ENCODE results near the gene COL17A1. TPM values are rescaled to one million over a fixed set of nuclear protein-coding genes. Genes with fewer than 3 reads are reported as not detected.

COL17A1 gene
- total RNA-seq, 1 experiment from 2014 or later: not detected

DNA sequence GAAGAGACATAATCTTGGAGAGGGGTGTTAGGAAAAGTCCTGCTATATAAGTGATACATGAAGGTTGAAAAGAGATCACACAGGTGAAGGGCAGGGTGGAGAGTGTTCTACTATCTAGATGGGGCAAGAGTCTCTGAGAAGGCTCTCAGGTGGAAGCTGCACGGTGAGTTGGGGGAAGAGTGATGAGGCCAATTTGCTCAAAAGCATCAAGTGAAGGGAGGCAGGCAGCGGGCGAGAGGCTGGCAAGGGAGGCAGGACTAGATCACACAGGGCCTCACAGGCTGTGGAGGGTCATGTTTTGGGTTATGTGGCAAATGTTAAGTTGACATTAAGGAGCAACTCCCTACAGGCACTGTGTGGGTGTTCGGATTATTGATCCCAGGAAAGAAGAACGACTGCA, 2.6 kb upstream of the COL17A1 start:
- Histone ChIP-seq H3K27me3 (replicated peaks; ENCODE audit: insufficient read depth, low read depth, low read length, poor library complexity) (no peaks in the 10 kb centered on the region), H3K4me1 (ENCODE audit: insufficient read depth, low read length, poor library complexity, severe bottlenecking) (no peaks in the 10 kb centered on the region), H3K27ac (ENCODE audit: low read depth, low read length, poor library complexity, severe bottlenecking) (no peak overlapping the region), H3K36me3 (ENCODE audit: insufficient read depth, low read length, poor library complexity, severe bottlenecking) (no peaks in the 10 kb centered on the region), H3K9me3 (ENCODE audit: low read depth, low read length, poor library complexity, severe bottlenecking) (no peaks in the 10 kb centered on the region), H3K4me3 (ENCODE audit: low read depth, low read length, poor library complexity, severe bottlenecking) (no peak overlapping the region)
- CTCF ChIA-PET: no interaction called here
- no peak for DNase-seq (ENCODE audit: low spot score)
- no TSS peak for BruUV-seq (replicated peaks)
- POLR2A ChIA-PET (ENCODE audit: low non-redundant PET): no interaction called here
- TF ChIP-seq EZH2 (IDR thresholded peaks at IDR 0.05; ENCODE audit: borderline replicate concordance, low read depth, low read length, poor library complexity, severe bottlenecking): no peak
- intact Hi-C loops (cut with micrococcal nuclease; ENCODE audit: unreplicated experiment): no loop called here

DNA sequence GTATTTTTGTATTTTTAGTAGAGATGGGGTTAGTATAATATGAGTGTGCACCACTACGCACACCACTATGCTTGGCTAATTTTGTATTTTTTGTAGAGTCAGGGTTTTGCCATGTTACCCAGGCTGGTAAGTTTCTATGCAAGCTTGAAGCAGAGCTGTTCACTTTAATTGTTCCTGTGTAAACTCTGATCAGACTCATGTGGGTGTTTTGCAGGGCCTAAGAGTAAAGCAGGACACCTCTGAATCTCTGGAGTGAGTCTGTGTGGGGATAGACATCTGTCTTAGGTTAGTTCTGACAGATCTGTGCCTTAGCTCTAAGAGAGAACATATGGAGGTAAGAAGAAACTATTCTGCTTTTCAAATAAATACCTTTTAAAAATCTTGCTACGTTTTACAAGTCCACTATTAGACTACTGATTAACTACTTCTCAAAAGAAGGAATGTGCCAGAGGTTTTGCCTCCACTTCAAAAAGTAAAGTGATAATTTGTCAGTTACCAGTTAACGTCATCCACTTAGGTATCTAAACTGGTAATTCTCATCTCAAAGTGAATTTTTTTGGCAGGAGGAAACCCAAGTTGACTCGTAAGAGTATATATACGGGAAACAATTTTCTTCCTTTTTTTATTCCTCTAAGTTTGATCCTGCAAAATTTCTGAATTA, 1.1 kb downstream of the COL17A1 start:
- intact Hi-C loops (cut with micrococcal nuclease; ENCODE audit: unreplicated experiment): no loop called here
- ChIA-PET CTCF (no interaction called here), POLR2A (ENCODE audit: low non-redundant PET) (no interaction called here)
- Histone ChIP-seq H3K36me3 (ENCODE audit: insufficient read depth, low read length, poor library complexity, severe bottlenecking) (no peaks in the 10 kb centered on the region), H3K27ac (ENCODE audit: low read depth, low read length, poor library complexity, severe bottlenecking) (no peak overlapping the region), H3K4me3 (ENCODE audit: low read depth, low read length, poor library complexity, severe bottlenecking) (no peak overlapping the region), H3K4me1 (ENCODE audit: insufficient read depth, low read length, poor library complexity, severe bottlenecking) (no peaks in the 10 kb centered on the region), H3K9me3 (ENCODE audit: low read depth, low read length, poor library complexity, severe bottlenecking) (no peaks in the 10 kb centered on the region), H3K27me3 (replicated peaks; ENCODE audit: insufficient read depth, low read depth, low read length, poor library complexity) (no peaks in the 10 kb centered on the region)
- TF ChIP-seq, protein P1, sequence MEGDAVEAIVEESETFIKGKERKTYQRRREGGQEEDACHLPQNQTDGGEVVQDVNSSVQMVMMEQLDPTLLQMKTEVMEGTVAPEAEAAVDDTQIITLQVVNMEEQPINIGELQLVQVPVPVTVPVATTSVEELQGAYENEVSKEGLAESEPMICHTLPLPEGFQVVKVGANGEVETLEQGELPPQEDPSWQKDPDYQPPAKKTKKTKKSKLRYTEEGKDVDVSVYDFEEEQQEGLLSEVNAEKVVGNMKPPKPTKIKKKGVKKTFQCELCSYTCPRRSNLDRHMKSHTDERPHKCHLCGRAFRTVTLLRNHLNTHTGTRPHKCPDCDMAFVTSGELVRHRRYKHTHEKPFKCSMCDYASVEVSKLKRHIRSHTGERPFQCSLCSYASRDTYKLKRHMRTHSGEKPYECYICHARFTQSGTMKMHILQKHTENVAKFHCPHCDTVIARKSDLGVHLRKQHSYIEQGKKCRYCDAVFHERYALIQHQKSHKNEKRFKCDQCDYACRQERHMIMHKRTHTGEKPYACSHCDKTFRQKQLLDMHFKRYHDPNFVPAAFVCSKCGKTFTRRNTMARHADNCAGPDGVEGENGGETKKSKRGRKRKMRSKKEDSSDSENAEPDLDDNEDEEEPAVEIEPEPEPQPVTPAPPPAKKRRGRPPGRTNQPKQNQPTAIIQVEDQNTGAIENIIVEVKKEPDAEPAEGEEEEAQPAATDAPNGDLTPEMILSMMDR (conservative IDR thresholded peaks at IDR 0.05; ENCODE audit: low read depth, low read length): no peak
- TF ChIP-seq EZH2 (IDR thresholded peaks at IDR 0.05; ENCODE audit: borderline replicate concordance, low read depth, low read length, poor library complexity, severe bottlenecking): no peak
- DNase-seq (ENCODE audit: low spot score): no peak
- no TSS peak for BruUV-seq (replicated peaks)

DNA sequence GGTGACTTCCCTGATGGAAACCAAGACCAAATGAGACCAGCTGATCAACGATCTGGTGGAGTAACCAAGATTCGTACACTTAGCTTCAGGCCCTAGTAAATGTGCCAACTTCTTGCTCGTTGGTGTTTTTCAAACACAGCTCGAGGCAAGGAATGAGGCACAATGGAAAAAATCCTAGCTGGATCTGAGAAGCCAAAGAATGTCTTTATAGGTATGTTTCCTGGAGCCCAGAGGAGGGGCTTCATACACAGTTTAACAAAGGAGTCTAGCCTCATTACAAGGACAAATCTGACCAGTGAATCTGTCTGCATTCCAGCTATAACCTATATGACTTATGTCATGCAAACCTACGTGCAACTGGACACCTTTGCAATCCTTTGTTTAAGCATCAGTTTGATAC, 3.7 kb downstream of the COL17A1 start:
- H3K36me3 ChIP-seq (ENCODE audit: insufficient read depth, low read length, poor library complexity, severe bottlenecking): no peaks in the 10 kb centered on the region
- no peaks in the 10 kb centered on the region for H3K9me3 ChIP-seq (ENCODE audit: low read depth, low read length, poor library complexity, severe bottlenecking)
- ChIA-PET CTCF (no interaction called here), POLR2A (ENCODE audit: low non-redundant PET) (no interaction called here)
- no peak overlapping the region for H3K27ac ChIP-seq (ENCODE audit: low read depth, low read length, poor library complexity, severe bottlenecking)
- peaks cover 4% of the 10 kb centered on the region for H3K4me1 ChIP-seq (ENCODE audit: insufficient read depth, low read length, poor library complexity, severe bottlenecking)
- H3K4me3 ChIP-seq (ENCODE audit: low read depth, low read length, poor library complexity, severe bottlenecking): no peak overlapping the region
- BruUV-seq (replicated peaks): no TSS peak
- TF ChIP-seq EZH2 (IDR thresholded peaks at IDR 0.05; ENCODE audit: borderline replicate concordance, low read depth, low read length, poor library complexity, severe bottlenecking): no peak
- TF ChIP-seq, protein P1 (conservative IDR thresholded peaks at IDR 0.05; ENCODE audit: low read depth, low read length): no peak
- no peaks in the 10 kb centered on the region for H3K27me3 ChIP-seq (replicated peaks; ENCODE audit: insufficient read depth, low read depth, low read length, poor library complexity)
- DNase-seq (ENCODE audit: low spot score): no peak
- intact Hi-C loops (cut with micrococcal nuclease; ENCODE audit: unreplicated experiment): no loop called here

DNA sequence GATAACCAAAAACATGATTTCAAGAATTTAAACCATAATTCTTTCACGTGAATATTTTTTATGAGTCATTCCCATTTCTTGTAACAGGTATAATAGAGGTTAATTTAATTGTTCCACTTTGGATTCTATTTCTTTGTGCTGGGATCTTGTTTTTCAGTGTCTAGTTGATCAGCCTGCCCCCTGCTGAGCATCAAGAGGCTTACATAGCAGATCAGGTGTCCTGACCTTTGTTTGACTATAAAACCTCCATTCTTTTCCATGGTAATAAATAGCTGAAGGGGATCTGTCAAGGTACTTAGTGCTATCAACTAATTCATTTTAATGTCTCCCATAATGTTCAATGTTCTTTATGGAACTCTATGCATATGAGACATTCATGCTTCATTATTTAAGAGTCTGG, 4.9 kb downstream of the COL17A1 start:
- TF ChIP-seq, protein P1 (conservative IDR thresholded peaks at IDR 0.05; ENCODE audit: low read depth, low read length): no peak
- no peak for TF ChIP-seq EZH2 (IDR thresholded peaks at IDR 0.05; ENCODE audit: borderline replicate concordance, low read depth, low read length, poor library complexity, severe bottlenecking)
- peak; percentile 5 for DNase-seq (ENCODE audit: low spot score)
- Histone ChIP-seq H3K4me3 (ENCODE audit: low read depth, low read length, poor library complexity, severe bottlenecking) (no peak overlapping the region), H3K27ac (ENCODE audit: low read depth, low read length, poor library complexity, severe bottlenecking) (no peak overlapping the region), H3K9me3 (ENCODE audit: low read depth, low read length, poor library complexity, severe bottlenecking) (no peaks in the 10 kb centered on the region), H3K36me3 (ENCODE audit: insufficient read depth, low read length, poor library complexity, severe bottlenecking) (no peaks in the 10 kb centered on the region), H3K27me3 (replicated peaks; ENCODE audit: insufficient read depth, low read depth, low read length, poor library complexity) (peaks cover 2% of the 10 kb centered on the region), H3K4me1 (ENCODE audit: insufficient read depth, low read length, poor library complexity, severe bottlenecking) (peaks cover 10% of the 10 kb centered on the region)
- intact Hi-C loops (cut with micrococcal nuclease; ENCODE audit: unreplicated experiment): no loop called here
- CTCF ChIA-PET: no interaction called here
- no TSS peak for BruUV-seq (replicated peaks)
- POLR2A ChIA-PET (ENCODE audit: low non-redundant PET): interaction anchor here (0.6 kb wide), 1 partner anchor 44 kb away, joined by 4 read pairs; no protein-coding TSS in a partner anchor
